ENCODE results near the gene ENTPD1.
"Not testable (repeated sequence)": the region's sequence is repeated elsewhere in the genome, so short reads cannot be mapped to it uniquely, and the experiment has no call there.

ENTPD1 gene

DNA sequence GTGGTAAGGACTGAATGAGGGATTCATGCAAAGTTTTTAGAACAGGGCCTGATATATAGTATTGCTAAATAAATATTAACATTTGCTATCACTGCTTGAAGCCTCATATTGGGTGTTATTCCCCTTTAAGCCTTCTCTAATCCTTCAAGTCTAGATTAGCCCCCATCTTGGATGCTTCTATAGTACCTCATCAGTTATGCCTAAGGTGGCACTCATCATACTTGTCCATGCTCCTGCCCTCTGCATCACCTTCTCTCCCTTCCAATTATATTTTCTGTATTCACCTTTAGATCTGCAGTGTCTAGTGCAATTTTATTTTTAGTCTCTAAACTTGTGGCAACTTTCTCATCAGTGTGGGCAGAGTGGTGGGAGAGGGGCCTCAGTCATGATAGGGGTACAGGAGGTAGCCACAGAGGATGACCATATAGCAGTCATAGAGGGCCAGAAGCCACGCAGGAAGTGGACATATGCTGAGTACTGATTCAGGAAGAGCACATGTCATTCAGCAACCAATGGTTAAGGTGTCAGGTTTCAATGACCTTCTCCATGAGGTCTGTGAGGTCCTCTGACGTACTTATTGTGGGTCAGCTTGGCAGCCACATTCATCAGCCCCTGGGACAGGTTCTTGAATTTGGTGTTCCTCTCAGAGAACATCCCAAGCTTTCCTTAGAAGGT, 2.5 kb downstream of the ENTPD1 start:
- no peak for DNase-seq (ENCODE audit: low spot score)

DNA sequence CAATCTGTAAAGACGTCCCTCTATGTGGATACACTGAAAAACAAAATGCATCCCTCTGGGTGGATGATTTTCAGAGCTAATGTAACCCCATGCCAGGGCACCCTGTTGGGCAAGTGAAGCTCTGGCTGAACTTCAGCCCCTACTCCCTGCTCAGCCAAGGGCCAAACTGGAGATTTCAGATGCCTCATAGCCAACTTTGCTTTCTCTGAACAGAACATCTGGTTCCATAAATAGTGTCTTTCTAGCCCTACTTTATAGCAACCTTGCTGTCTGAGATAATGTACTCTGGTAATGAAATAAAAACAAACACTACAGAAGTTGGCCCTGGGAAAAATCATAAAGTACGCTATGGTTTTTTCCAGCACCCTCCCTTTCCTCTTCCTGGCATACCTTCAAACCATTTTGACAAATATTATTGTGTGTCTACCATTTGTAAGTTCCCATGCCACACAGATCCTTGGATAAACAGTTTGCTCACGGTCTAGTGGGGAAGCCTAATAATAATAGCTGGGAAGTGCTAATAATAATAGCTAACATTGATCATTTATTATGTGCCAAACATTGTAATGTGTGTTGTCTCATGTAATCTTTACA, 3.4 kb downstream of the ENTPD1 start:
- DNase-seq (ENCODE audit: low spot score) (no peak), FAIRE-seq (no peak)

More for the DNA sequence above, 2.5 kb downstream of the ENTPD1 start:
- FAIRE-seq, result peak; percentile 62

DNA sequence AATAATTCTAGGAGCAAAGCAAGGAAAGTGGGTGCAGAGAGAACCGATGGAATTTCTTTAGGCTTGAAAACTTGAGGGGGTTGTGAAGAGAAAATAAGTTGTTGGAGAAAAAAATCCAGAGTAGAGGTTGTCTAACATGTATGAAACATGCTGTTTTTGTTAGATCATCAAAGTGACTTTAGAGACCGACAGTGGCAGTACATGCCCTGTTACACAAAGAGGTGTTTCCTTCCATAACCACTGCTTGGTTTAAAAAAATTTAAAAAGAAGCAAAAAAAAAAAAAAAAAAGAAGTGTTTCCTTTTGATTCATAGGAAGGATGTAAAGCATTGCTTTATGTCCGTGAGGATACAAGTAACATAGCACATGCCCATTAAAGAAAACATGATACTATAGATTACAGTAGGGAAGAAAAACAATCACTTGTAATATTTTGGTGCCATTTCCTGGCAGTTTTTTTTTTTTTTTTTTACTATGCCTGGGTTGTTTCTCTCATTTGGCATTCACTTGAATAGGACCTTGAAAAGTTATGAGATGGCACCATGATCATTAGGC, 6.1 kb downstream of the ENTPD1 start:
- FAIRE-seq (no peak), DNase-seq (ENCODE audit: low spot score) (no peak)

DNA sequence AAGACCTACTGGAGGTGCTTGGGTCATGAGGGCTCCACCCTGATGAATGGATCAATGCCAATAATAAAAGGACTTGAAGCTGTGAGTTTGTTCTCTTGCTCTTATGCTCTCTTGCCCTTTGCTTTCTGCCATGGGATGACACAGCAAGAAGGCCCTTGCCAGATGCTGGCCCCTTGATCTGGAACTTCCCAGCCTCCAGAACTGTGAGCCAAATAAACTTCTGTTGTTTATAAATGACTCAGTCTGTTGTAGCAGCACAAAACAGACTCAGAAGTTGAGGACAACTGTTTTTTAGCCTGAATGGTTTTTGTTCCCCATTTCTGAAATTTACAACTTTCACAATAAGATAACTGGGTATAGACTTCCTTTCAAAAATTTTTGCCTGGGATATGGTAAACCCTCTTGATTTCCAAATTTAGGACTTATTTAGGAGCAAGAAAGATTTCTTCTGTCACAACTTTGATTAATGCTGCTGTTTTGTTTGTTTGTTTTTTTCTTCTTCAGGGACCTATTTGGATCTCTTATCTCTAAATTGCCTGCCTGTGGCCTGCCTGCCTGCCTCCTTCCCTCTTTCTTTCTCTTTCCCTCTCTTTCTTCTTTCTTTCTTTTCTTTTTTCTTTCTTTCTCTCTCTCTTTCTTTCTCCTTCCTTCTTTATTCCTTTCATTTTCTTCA, 12.1 kb downstream of the ENTPD1 start:
- FAIRE-seq, result no peak
- DNase-seq (ENCODE audit: low spot score), result no peak

DNA sequence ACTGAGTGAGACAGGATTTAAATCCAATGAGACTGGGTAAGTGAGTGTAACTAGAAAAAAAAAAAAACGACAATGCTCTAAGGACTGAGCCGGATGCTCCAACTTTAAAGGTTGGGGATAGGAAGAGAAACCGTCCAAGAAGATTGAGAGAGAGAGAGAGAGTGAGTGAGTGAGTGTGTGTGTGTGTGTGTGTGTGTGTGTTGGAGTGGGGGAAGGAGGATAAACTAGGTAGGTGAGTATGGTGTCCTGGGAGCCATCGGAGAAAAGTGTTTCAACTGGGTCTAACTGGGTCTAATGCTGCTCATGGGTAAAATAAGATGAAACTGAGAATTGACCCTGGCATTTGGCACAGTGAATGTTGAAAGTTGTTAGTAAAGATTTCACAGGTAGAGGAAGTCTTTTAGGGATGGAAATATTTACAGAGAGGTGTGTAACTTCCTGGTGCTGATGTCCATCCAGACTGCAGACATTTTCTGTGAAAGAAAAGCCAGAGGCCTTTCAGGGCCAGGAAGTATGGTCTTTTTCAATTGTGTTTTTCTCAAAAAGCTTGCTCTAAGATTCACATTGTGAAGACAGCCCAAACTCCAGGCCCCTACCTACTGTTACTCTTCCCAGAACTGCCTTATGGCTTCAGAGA, 14.2 kb downstream of the ENTPD1 start:
- FAIRE-seq, result no peak

DNA sequence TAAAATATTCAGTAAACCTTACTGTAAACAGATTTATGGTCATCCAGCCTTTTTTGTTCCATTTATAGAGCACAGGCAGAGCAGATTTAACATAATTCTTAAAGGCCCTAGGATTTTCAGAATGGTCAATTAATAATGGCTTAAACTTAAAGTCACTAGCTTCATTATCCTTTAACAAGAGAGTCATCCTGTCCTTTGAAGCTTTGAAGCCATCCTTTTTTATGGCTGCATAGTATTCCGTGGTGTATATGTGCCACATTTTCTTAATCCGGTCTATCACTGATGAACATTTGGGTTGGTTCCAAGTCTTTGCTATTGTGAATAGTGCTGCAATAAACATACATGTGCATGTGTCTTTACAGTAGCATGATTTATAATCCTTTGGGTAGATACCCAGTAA, 17.5 kb downstream of the ENTPD1 start:
- DNase-seq (ENCODE audit: low spot score), result not testable (repeated sequence)

More for the DNA sequence above, 14.2 kb downstream of the ENTPD1 start:
- no peak for DNase-seq (ENCODE audit: low spot score)

DNA sequence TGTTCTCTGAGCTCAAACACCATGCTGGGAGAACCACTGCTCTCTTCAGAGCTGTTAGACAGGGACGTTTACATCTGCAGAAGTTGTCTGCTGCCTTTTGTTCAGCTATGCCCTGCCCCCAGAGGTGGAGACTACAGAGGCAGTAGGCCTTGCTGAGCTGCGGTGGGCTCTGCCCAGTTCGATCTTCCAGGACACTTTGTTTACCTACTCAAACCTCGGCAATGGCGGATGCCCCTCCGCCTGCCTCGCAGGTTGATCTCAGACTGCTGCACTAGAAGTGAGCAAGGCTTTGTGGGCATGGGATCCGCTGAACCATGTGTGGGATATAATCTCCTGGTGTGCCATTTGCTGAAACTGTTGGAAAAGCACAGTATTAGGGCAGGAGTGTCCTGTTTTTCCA, 21.7 kb downstream of the ENTPD1 start:
- FAIRE-seq, result not testable (repeated sequence)

More for the DNA sequence above, 17.5 kb downstream of the ENTPD1 start:
- not testable (repeated sequence) for FAIRE-seq

DNA sequence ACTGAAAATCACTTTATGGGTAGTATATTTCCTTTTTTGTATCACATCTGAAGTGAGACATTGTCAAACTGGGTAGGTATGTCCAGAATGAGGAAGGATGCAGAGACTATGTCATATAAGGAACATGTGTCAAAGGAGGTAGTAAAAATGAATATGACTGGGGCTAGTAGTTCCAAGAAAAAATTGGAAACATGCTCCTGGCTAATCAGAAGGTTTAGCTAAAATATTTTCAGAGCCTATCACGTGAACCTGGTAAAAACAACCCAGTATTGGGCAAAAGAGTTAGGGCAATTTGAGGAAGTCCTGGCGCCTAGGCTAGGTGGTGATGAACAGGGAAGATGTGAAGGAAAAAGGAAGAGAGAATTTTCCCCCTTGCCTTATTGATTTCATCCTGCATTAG, 26.4 kb downstream of the ENTPD1 start:
- FAIRE-seq (no peak), DNase-seq (ENCODE audit: low spot score) (no peak)

More for the DNA sequence above, 21.7 kb downstream of the ENTPD1 start:
- DNase-seq (ENCODE audit: low spot score), result not testable (repeated sequence)

DNA sequence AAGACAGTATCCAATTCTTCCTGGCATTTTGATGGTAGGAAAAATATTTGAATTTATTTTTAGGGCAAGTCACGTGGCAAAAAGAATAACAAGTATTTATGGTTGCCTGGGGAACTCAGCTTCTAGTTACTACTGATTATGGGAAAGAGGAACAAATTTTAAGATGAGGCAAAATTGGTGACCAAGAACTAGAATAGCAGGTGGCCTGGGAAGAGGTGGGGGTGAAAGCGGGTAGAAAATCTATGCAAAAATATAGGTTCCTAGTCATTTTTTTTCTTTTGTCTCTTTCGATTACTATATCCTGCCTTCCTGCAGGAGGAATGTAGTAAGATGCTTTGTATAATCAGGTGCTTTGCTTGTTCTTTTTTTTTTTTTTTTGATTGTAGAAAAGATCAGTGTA, 27.8 kb downstream of the ENTPD1 start:
- DNase-seq (ENCODE audit: low spot score) (no peak), FAIRE-seq (no peak)

DNA sequence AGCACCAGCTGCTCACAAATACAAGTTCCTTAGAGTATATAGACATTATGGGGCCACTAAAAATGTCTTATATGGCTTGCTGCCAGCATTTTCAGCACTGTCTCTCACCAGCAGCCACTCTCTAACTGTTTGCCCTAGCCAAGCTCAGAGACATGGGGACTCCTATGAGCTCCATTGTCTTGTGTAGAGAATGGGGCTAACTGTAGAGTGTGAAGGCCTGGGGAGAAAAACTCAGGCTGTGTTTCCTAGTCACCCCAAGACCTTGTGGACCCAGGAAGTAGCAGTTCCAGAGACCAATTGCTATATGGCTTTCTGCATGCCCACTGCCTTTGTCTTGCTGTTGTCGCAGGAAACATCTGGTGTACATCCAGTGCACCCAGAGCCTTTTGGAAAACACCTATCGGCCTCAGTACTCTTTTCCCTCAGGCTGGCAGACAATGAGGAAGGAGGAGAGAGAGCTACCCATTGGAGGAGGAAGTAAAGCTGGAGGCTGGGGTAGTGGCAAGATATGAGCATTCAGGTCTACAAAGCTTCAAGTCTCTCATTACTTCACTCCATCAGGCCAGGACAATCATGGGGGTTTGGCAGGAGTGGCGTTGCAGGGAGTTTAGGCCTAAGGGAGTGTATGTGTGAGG, 28.4 kb downstream of the ENTPD1 start:
- no peak for DNase-seq (ENCODE audit: low spot score)
- FAIRE-seq, result no peak

DNA sequence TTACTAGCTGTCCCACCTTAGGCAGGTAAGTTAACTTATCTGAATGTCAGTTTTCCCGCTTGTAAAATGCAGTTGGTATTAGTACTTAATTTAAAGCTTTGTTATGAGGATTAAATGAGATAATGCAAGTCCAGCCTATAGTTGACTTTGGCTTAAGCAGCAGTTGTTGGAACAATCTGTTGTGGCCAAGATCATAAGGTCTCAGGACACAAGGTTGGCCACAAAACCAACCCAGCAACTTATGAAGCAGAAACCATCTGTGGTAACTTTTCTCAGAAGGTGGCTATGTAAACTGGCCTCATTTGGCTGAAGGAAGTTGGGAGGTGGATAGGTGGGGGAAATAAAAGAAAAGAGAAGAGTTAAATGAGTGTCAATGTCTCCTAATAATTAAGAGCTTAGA, 29.4 kb downstream of the ENTPD1 start:
- no peak for FAIRE-seq
- DNase-seq (ENCODE audit: low spot score), result no peak

DNA sequence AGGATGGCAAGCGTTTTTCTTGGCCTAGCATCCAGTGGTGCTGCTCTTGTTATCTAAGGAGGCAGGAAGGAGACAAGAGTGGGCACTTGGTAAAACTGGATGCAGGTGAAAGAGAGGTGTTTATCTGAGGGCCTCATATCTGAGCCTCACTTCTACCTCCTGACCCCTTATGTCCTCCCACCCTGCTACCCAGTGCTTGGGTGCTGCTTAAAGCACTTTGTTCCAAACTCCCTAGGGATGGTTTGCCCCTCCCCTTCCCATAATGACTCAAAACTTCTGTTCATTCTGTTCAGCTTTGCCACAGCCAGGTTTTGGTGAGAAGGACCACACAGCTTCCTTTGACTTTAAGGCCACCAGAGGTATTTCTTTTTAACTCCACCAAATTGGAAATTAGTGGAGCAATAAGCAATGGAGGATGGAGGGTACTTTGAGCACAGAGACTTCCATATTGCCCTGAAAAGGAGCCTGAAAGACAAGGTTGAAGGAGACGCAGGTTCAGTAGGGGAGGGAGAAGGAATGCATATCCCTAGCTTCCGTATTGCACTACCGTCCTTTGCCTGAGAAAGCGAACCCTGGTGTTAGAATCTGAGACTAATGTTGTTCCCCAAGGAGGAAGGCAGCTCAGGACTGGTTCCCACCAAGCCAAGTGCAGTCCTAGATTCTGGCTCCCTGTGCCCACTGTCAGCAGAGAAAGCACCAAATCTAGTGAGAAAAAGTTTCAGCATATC, 30.1 kb downstream of the ENTPD1 start:
- DNase-seq (ENCODE audit: low spot score), result no peak

DNA sequence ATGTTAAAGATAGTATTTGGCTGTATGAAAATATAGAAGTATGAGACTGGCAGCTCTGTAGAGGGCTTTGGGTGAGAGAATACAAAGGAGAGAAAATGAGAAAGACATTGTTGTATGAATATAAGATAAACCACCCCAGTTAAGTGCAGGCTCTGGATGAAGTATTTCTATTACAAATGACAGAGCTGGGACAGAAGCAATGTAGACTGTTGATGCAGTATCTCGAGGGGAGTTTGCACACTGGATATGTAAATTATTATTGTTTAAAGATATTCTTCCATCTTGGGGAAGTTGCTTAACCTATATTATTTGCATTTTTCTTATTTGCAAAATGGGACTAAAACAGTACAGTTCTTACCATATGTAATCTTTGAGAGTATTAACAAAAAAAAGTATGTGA, 31.5 kb downstream of the ENTPD1 start:
- DNase-seq (ENCODE audit: low spot score) (no peak), FAIRE-seq (no peak)

More for the DNA sequence above, 30.1 kb downstream of the ENTPD1 start:
- FAIRE-seq, result no peak

DNA sequence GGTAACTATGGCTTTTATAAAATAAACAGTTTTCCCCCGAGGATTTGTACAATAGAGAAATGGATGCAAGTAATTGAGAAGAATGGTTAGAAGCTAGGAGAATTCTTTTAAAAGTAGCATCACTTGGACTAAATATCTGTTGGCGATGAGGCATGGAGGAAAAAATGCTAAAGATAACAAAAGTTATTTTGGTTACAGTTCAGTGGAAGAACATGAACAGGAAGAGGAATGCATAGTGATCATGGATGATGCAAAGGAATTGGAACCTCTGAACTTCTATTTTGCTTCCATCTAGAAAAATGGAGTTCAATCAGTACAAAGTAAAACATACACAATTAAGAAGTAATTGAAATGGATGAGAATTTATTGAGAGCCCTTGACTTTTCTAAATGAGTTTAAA, 32.9 kb downstream of the ENTPD1 start:
- no peak for DNase-seq (ENCODE audit: low spot score)
- FAIRE-seq, result no peak

DNA sequence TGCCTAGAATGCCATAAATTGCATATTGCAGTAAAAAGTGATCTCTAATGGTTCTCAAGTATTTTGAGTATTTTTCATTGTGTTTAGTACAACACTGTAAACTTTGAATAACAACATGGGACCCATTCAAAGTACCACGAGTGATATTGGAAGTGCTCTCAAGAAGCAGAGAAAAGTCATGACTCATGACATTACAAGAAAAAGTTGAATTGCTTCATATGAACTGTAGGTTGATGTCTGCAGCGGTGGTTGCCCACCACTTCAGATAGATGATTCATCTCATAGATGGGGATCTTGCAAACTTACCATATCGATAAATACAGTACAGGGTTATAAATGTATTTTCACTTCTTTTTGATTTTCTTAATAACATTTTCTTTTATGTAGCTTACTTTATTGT, 33.9 kb downstream of the ENTPD1 start:
- DNase-seq (ENCODE audit: low spot score) (no peak), FAIRE-seq (no peak)

DNA sequence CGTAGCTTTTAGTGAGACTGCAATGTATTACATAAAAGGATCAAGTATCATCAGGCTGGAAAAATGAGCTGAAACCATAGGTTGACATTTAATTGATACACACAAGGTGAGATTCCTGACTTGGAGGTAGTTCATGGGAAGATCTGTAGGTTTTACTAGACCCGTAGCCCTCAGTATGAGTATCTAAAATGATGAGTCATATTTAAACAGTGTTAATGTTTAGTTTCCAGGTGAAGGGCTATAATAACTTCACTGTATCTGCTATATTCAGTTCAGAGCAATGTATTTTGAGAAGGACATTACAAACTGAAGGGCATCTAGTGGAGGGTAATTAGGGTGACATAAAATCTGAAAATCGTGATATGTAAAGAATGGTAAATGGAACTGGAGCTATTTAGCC, 35.0 kb downstream of the ENTPD1 start:
- DNase-seq (ENCODE audit: low spot score) (no peak), FAIRE-seq (no peak)

DNA sequence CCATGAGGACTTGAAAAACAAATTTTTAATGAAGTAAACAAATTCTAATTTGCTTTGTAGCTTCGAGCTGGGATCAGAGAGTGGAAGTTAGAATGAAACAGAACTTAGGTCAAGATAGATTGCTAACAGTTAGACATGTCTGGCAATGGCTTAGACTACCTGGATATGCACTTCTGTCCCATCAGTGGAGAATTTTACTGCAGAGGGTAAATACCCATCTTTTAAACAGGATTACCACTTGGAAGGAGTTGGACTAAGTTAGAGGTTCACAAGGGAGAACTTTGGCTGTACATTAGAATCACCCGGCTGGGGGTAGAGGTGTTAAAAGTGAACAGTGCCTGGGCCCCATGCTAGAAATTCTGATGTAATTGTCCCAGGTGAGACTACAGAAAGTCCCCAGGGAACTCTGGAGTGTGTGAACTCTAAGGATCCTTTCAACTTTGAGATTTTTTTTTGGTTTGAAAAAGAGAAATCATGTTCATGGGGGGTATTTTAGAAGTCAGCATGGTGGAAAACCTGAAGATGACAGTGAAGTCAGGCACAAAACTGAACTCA, 35.5 kb downstream of the ENTPD1 start:
- no peak for FAIRE-seq
- DNase-seq (ENCODE audit: low spot score), result no peak

DNA sequence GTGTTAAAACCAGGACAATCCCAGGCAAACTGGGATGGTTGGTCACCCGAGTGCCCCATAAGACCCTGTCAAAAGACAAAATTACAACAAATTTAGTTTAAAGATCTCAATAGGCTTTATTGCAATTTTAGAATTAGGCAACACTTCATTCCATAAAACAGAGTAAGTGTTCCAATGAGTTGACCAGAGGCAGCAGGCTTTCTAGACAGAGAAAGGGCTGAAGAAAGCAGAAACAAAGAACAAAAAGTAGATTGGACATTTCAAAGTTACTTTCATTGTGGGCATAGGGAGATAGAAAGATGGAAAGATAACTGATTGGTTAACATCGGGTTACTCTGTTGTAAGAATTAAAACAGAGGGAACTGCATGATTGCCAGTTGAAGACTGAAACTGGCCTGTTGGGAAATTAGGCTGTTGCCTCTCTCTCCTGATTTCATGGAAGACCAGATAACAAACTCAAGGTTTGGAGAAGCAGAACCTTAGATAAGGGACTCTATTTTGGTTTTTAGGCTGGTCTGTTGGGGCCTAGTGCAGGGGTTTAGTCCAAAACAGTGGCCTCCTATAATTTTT, 36.3 kb downstream of the ENTPD1 start:
- FAIRE-seq (no peak), DNase-seq (ENCODE audit: low spot score) (no peak)

DNA sequence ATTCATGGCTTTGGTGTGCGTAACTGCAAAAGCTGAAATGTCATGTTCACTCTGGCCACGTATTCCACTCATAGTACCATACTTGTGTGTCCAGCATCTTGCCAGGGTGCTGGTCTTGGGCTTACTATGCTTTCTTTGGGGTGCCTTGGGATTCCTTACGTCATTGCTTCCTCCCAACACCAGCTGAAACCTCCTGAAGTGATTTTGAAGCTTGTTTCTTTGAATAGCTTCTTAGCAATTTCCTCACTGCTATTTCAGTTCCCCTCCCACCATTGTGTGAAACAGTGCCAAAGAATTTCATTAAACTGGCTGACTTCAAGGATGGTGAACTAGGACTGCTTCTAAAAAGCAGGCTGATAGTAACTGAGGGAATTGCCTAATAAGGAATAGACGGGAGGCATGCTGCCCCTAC, 36.9 kb downstream of the ENTPD1 start:
- FAIRE-seq (no peak), DNase-seq (ENCODE audit: low spot score) (no peak)
